Head of caudate nucleus (tissue), 42 donors: ENCODE results near the gene TMEM98.
"Not testable (repeated sequence)": the region's sequence is repeated elsewhere in the genome, so short reads cannot be mapped to it uniquely, and the experiment has no call there.

ENCODE experiments used
- DNase-seq, 42 donors: peaks; one replicate each; pipeline versions ENCODE4 v3.0.0 to v3.0.0-alpha.2; 2020 to 2021; ENCODE audit warnings: mixed read lengths in 7 of 42
- intact Hi-C: fragments of 100-400 bp; cut with DNase I; formaldehyde crosslinking; loops from one replicate; pipeline ENCODE4 v1.15.0; 2022

The TMEM98 gene

DNA sequence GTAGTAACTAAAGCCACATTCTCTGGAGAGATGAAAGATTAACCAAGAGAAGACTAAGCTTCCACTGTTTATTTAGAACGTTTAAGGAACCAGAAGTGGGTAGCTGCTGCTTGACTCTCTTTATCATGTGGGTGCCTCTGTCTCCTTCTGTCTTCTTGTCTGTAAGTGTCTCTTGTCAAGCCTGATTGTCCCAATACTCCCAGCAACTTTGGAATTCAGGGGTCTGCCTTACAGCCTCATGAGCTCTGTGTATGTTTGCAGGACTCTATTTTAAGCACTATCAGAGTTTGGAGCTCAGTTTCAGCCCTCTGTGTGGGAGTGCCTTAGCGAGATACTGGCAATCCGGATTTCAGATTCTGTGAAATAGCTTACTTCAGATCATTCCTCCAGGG is 34.4 kb downstream of the TMEM98 start:
- no peak for DNase-seq
- intact Hi-C loops = no loop called here

DNA sequence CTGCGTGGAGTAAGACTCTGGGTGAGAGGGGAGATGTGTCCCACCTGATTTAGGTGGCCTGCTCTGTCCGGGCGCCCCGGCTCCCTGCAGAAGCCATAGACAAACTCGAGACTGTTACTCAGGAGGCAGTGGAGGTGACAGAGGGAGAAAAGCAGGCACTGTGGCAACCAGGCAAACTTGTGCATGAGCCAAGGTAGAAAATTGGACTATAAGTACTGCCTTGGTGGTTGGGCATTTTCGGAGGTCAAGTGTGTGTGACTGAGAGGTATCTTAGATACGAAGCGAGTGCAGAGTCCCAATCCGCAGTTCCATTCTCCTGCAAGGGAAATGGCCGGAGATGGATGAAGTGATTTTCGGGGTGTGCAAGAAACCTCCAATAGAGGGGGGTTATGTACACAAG is 36.6 kb downstream of the TMEM98 start:
- DNase-seq = no peak
- intact Hi-C loops = no loop called here

DNA sequence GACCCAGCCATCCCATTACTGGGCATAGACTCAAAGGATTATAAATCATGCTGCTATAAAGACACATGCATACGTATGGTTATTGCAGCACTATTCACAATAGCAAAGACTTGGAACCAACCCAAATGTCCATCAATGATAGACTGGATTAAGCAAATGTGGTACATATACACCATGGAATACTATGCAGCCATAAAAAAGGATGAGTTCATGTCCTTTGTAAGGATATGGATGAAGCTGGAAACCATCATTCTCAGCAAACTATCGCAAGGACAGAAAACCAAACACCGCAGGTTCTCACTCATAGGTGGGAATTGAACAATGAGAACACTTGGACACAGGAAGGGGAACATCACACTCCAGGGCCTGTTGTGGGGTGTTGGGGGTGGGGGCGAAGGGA is 41.3 kb downstream of the TMEM98 start:
- DNase-seq, intact Hi-C loops: not testable (repeated sequence)

DNA sequence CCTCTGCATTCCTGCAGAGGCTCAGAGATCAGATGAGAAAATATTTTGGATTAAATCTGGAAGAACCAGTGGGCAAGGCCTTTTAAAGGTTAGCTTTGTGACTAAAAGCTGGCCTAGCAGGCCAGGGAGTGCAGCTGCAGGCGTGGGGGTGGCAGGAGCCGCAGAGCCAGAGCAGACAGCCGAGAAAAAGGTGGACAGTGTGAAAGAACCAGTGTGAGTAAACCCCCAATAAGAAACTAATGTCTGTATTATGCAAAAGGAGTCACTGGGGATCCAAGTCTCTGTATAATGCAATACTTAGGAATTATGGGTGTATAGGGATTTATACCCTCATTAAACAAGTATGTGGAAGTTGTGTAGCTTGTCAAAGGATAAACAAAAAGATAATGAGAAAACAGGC is 42.3 kb downstream of the TMEM98 start:
- no peak for DNase-seq

DNA sequence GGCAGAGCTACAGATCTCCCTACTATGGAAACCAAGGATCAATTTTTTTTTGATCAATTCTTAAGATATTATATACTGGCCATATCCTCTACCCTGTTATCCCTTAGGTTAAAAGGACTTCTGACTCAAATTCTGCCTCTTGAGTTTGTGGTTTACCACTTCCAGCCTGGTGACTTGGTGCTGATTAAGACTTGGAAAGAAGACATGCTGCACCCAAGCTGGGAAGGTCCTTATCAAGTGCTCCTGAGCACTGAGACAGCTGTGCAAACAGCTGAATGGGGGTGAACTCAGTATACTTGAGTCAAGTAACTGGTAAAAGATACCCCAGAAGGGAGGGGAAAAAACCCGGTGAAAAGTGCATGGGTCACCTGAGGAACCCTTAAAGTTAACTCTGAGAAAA is 43.2 kb downstream of the TMEM98 start:
- intact Hi-C loops = loop anchor here (10.0 kb wide), 1 partner anchor 64 kb away; no protein-coding TSS in a partner anchor
- DNase-seq = no peak

More for the DNA sequence above, 42.3 kb downstream of the TMEM98 start:
- intact Hi-C loops = loop anchor here (10.0 kb wide), 1 partner anchor 65 kb away; no protein-coding TSS in a partner anchor

- intact Hi-C loops = loop anchor here (10.0 kb wide), 1 partner anchor 59 kb away; no protein-coding TSS in a partner anchor
- no peak for DNase-seq
Observed at GRCh38 chr17:32976131-32976530, 48.2 kb downstream of the TMEM98 start.

DNA sequence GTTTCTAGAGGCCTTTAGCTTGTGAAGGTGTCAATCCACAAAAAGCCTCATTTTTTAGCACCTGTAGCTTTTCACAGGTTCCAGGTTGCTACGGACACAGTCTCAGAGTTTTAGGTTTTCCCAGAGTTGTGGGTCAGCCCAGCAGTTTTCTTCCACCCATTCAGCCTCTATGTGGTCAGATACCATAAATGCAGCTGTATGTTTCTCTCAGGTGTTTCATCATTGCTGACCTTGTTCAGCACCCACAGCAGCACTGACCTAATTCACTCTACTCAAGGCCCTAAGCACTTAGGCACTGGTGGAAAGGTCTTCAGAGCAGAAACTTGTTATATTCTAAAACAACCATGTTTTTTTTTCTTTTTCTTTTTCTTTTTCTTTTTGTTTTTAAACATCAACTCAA is 48.7 kb downstream of the TMEM98 start:
- intact Hi-C loops = loop anchor here (10.0 kb wide), 1 partner anchor 58 kb away; no protein-coding TSS in a partner anchor
- no peak for DNase-seq

GRCh38 chr17:32980230-32980629 is 52.3 kb downstream of the TMEM98 start:
- intact Hi-C loops = no loop called here
- DNase-seq = no peak

- intact Hi-C loops, DNase-seq: not testable (repeated sequence)
Observed at GRCh38 chr17:32981611-32982010, 53.7 kb downstream of the TMEM98 start.

- no peak for DNase-seq
- intact Hi-C loops = no loop called here
Observed at GRCh38 chr17:32985050-32985756, 57.2 kb downstream of the TMEM98 start.

DNA sequence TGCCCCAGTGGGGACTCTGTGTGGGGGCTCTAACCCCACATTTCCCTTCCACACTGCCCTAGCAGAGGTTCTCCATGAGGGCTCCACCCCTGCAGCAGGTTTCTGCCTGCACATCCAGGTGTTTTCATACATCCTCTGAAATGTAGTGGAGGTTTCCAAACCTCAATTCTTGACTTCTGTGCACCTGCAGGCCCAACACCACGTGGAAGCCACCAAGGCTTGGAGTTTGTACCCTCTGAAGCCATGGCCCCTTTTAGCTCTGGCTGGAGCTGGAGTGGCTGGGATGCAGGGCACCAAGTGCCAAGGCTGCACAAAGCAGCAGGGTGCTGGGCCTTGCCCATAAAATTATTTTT is 59.5 kb downstream of the TMEM98 start:
- intact Hi-C loops, DNase-seq: not testable (repeated sequence)

DNA sequence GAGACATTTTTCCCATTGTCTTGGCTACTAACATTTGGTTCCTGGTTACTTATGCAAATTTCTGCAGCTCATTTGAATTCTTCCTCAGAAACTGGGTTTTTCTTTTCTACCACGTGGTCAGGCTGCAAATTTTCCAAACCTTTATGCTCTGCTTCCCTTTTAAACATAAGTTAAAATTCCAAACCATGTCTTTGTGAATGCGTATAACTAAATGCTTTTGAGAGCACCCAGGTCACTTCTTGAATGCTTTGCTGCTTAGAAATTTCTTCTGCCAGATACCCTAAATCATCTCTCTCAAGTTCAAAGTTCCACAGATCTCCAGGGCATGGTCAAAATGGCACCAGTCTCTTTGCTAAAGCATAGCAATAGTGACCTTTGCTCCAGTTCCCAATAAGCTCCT is 59.9 kb downstream of the TMEM98 start:
- intact Hi-C loops, DNase-seq: not testable (repeated sequence)

DNA sequence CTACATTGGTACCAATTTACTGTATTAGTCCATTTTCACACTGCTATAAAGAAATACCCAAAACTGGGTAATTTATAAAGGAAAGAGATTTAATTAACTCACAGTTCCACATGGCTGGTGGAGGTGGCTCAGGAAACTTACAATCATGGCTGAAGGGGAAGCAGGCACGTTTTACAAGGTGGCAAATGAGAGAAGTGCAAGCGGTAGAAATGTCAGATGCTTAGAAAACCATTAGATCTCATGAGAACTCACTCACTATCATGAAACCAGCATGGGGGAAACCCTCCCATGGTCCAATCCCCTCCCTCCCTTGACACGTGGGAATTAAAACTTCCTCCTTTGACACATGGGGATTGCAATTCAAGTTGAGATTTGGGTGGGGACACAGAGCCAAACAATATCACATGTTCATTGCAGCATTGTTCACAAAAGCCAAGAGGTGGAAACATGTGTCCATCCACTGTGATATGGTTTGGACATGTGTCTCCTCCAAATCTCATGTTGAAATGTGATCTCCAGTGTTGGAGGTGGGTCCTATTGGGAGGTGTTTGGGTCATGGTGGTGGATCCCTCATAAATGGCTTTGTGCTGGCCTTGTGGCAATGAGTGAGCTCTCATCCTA is 60.6 kb downstream of the TMEM98 start:
- DNase-seq = no peak
- intact Hi-C loops = no loop called here

- DNase-seq = no peak
- intact Hi-C loops = no loop called here
Observed at GRCh38 chr17:32992321-32993033, 64.5 kb downstream of the TMEM98 start.

GRCh38 chr17:32993977-32994376 is 66.0 kb downstream of the TMEM98 start:
- DNase-seq = no peak
- intact Hi-C loops = no loop called here
